ENCODE data around the gene EIF4A2. TPM values are rescaled to one million over a fixed set of nuclear protein-coding genes. Genes with fewer than 3 reads are reported as not detected.

The EIF4A2 gene
- total and polyA plus RNA-seq, 9 of the 15 experiments (the other 6 are each of a cell fraction or from before 2014, with no cell fraction given) = 307 to 754 (median 435) TPM

GRCh38 chr3:186790261-186790981, 7.0 kb downstream of the EIF4A2 start (continued):
- TF ChIP-seq HMGXB4 (CRISPR knock-in tag; IDR thresholded peaks at IDR 0.05) = no peak
- peak; percentile 83; the same call in 1 of the 2 replicates for TF ChIP-seq ZNF77 (CRISPR knock-in tag; IDR thresholded peaks at IDR 0.05)
- no peak for TF ChIP-seq ZNF507 (tag; conservative IDR thresholded peaks at IDR 0.05)
- no peak for TF ChIP-seq SRSF3 (IDR thresholded peaks at IDR 0.05; ENCODE audit: insufficient read depth, low read length)
- TF ChIP-seq ATF7 (IDR thresholded peaks at IDR 0.05) = no peak
- TF ChIP-seq POLR2B (IDR thresholded peaks at IDR 0.05; ENCODE audit: low read depth, partially characterized antibody) = peak; percentile 94
- peak; percentile 43 for TF ChIP-seq PML (IDR thresholded peaks at IDR 0.05; ENCODE audit: low read length)
- no peak for TF ChIP-seq TAF9B (IDR thresholded peaks at IDR 0.05; ENCODE audit: partially characterized antibody)
- no peak for TF ChIP-seq MCM5 (IDR thresholded peaks at IDR 0.05; ENCODE audit: low read depth)
- no peak for TF ChIP-seq SNAPC5 (CRISPR knock-in tag; IDR thresholded peaks at IDR 0.05)
- no peak for TF ChIP-seq SRSF1 (IDR thresholded peaks at IDR 0.05; ENCODE audit: low read depth, low read length)
- TF ChIP-seq HES1 (IDR thresholded peaks at IDR 0.05; ENCODE audit: low read depth) = no peak
- TF ChIP-seq E2F3 (CRISPR knock-in tag; IDR thresholded peaks at IDR 0.05) = no peak
- no peak for TF ChIP-seq ZKSCAN3 (CRISPR knock-in tag; IDR thresholded peaks at IDR 0.05)
- no peak for TF ChIP-seq MTF1 (CRISPR knock-in tag; IDR thresholded peaks at IDR 0.05; ENCODE audit: borderline replicate concordance)
- TF ChIP-seq TCF3 (CRISPR knock-in tag; IDR thresholded peaks at IDR 0.05) = no peak
- TF ChIP-seq ZFPM2 (CRISPR knock-in tag; IDR thresholded peaks at IDR 0.05) = peak; percentile 61; the same call in 1 of the 2 replicates
- peak; percentile 17 for TF ChIP-seq NFIC (IDR thresholded peaks at IDR 0.05)
- 0 out of 2 replicates have a peak, but pooled peaks have one; percentile 10 for TF ChIP-seq MECOM (CRISPR knock-in tag; IDR thresholded peaks at IDR 0.05)
- TF ChIP-seq TARDBP (IDR thresholded peaks at IDR 0.05) = no peak
- no peak for TF ChIP-seq SIN3B (IDR thresholded peaks at IDR 0.05; ENCODE audit: low read depth)
- no peak for TF ChIP-seq ZNF75A (CRISPR knock-in tag; IDR thresholded peaks at IDR 0.05)
- no peak for TF ChIP-seq ZNF217 (CRISPR knock-in tag; IDR thresholded peaks at IDR 0.05)
- no peak for TF ChIP-seq ZNF707 (CRISPR knock-in tag; conservative IDR thresholded peaks at IDR 0.05)
- TF ChIP-seq POLR3G (IDR thresholded peaks at IDR 0.05; ENCODE audit: extremely low read depth, insufficient read length, insufficient replicate concordance) = no peak
- TF ChIP-seq TRIM24 (IDR thresholded peaks at IDR 0.05) = peak in 1 of 2 experiments; percentile 5; a peak in 1 of 4 replicates
- TF ChIP-seq MYC (IDR thresholded peaks at IDR 0.05; ENCODE audit: low read depth, low read length) = no peak
- no peak for TF ChIP-seq MYC (CRISPR knock-in tag; IDR thresholded peaks at IDR 0.05; ENCODE audit: borderline replicate concordance, low read depth)
- TF ChIP-seq SP1 (CRISPR knock-in tag; IDR thresholded peaks at IDR 0.05) = no peak; the same call in 1 of the 2 replicates
- no peak; a peak in 1 of 4 replicates for TF ChIP-seq ETV6 (IDR thresholded peaks at IDR 0.05; ENCODE audit: borderline replicate concordance in 1 of 2, low read depth in 2 of 2, low read length in 1 of 2)
- no peak for TF ChIP-seq ETV6 (CRISPR knock-in tag; IDR thresholded peaks at IDR 0.05; ENCODE audit: borderline replicate concordance)

Data from K562 (cell line).